ENCODE data around the gene MMP23B.

Gene MMP23B

GRCh38 chr1:1631782-1632420, at the start of gene MMP23B:
MMP23B (plus strand) TSS chr1:1632173; CDS start chr1:1632219, 46 bp downstream.
- Histone ChIP-seq H3K4me2 (ENCODE audit: low read depth, low read length, poor library complexity, severe bottlenecking) (no peak within 1 kb of the TSS), H2AFZ (ENCODE audit: low read length) (no peak within 1 kb of the TSS), H3K4me3 (ENCODE audit: low read length, poor library complexity, severe bottlenecking) (no peak within 1 kb of the TSS), H3K79me2 (ENCODE audit: insufficient read depth, low read length) (no peaks in the 10 kb centered on the region), H3K9ac (ENCODE audit: low read depth, low read length, poor library complexity, severe bottlenecking) (no peak within 1 kb of the TSS), H3F3A (ENCODE audit: low read depth) (no peaks in the 10 kb centered on the region), H3K4me1 (ENCODE audit: insufficient read depth, low read length, poor library complexity, severe bottlenecking) (no peaks in the 10 kb centered on the region), H3K27me3 (ENCODE audit: insufficient read depth, low read length, poor library complexity, severe bottlenecking) (no peaks in the 10 kb centered on the region), H3K36me3 (ENCODE audit: insufficient read depth, low read length) (peaks cover 5% of the 10 kb centered on the region; the same call in 1 of the 2 replicates), H3K9me3 (ENCODE audit: insufficient read depth, low read depth, low read length) (no peaks in the 10 kb centered on the region), H4K20me1 (ENCODE audit: insufficient read depth, low read length, poor library complexity, severe bottlenecking) (no peaks in the 10 kb centered on the region), H3K9me2 (replicated peaks; ENCODE audit: low read depth, low read length) (no peaks in the 10 kb centered on the region)
- no peak for TF ChIP-seq EZH2phosphoT487 (IDR thresholded peaks at IDR 0.05; ENCODE audit: borderline replicate concordance)
- no peak for TF ChIP-seq CTCF (conservative IDR thresholded peaks at IDR 0.05; ENCODE audit: low read length)

GRCh38 chr1:1582585-1583346, 49.2 kb upstream of the MMP23B start:
- H3K9ac ChIP-seq (ENCODE audit: low read depth, low read length, poor library complexity, severe bottlenecking): no peak overlapping the region
- no peaks in the 10 kb centered on the region for H3K27me3 ChIP-seq (ENCODE audit: insufficient read depth, low read length, poor library complexity, severe bottlenecking)
- no peaks in the 10 kb centered on the region for H3K36me3 ChIP-seq (ENCODE audit: insufficient read depth, low read length)
- no peaks in the 10 kb centered on the region for H3K79me2 ChIP-seq (ENCODE audit: insufficient read depth, low read length)
- no peaks in the 10 kb centered on the region for H3F3A ChIP-seq (ENCODE audit: low read depth)
- no peak for TF ChIP-seq EZH2phosphoT487 (IDR thresholded peaks at IDR 0.05; ENCODE audit: borderline replicate concordance)
- no peak for TF ChIP-seq CTCF (conservative IDR thresholded peaks at IDR 0.05; ENCODE audit: low read length)
- H3K4me2 ChIP-seq (ENCODE audit: low read depth, low read length, poor library complexity, severe bottlenecking): no peak overlapping the region
- no peak overlapping the region for H3K4me3 ChIP-seq (ENCODE audit: low read length, poor library complexity, severe bottlenecking)
- no peaks in the 10 kb centered on the region for H3K9me3 ChIP-seq (ENCODE audit: insufficient read depth, low read depth, low read length)
- H3K4me1 ChIP-seq (ENCODE audit: insufficient read depth, low read length, poor library complexity, severe bottlenecking): no peaks in the 10 kb centered on the region
- H4K20me1 ChIP-seq (ENCODE audit: insufficient read depth, low read length, poor library complexity, severe bottlenecking): no peaks in the 10 kb centered on the region
- no peak overlapping the region for H2AFZ ChIP-seq (ENCODE audit: low read length)
- H3K9me2 ChIP-seq (replicated peaks; ENCODE audit: low read depth, low read length): no peaks in the 10 kb centered on the region

- no peak overlapping the region for H3K9ac ChIP-seq (ENCODE audit: low read depth, low read length, poor library complexity, severe bottlenecking)
- H3K36me3 ChIP-seq (ENCODE audit: insufficient read depth, low read length): no peaks in the 10 kb centered on the region
Observed at GRCh38 chr1:1583347-1584010, 48.5 kb upstream of the MMP23B start.

More at GRCh38 chr1:1583347-1584010, 48.5 kb upstream of the MMP23B start:
- H3K4me1 ChIP-seq (ENCODE audit: insufficient read depth, low read length, poor library complexity, severe bottlenecking): no peaks in the 10 kb centered on the region
- no peak overlapping the region for H2AFZ ChIP-seq (ENCODE audit: low read length)
- TF ChIP-seq CTCF (conservative IDR thresholded peaks at IDR 0.05; ENCODE audit: low read length) (no peak), EZH2phosphoT487 (IDR thresholded peaks at IDR 0.05; ENCODE audit: borderline replicate concordance) (no peak)
- no peak overlapping the region for H3K4me3 ChIP-seq (ENCODE audit: low read length, poor library complexity, severe bottlenecking)
- H3K9me3 ChIP-seq (ENCODE audit: insufficient read depth, low read depth, low read length): no peaks in the 10 kb centered on the region
- H4K20me1 ChIP-seq (ENCODE audit: insufficient read depth, low read length, poor library complexity, severe bottlenecking): no peaks in the 10 kb centered on the region
- no peaks in the 10 kb centered on the region for H3F3A ChIP-seq (ENCODE audit: low read depth)
- H3K27me3 ChIP-seq (ENCODE audit: insufficient read depth, low read length, poor library complexity, severe bottlenecking): no peaks in the 10 kb centered on the region
- H3K4me2 ChIP-seq (ENCODE audit: low read depth, low read length, poor library complexity, severe bottlenecking): no peak overlapping the region
- no peaks in the 10 kb centered on the region for H3K79me2 ChIP-seq (ENCODE audit: insufficient read depth, low read length)
- no peaks in the 10 kb centered on the region for H3K9me2 ChIP-seq (replicated peaks; ENCODE audit: low read depth, low read length)

All from Loucy (cell line).